ENCODE data around the gene TNFRSF14.

DNA sequence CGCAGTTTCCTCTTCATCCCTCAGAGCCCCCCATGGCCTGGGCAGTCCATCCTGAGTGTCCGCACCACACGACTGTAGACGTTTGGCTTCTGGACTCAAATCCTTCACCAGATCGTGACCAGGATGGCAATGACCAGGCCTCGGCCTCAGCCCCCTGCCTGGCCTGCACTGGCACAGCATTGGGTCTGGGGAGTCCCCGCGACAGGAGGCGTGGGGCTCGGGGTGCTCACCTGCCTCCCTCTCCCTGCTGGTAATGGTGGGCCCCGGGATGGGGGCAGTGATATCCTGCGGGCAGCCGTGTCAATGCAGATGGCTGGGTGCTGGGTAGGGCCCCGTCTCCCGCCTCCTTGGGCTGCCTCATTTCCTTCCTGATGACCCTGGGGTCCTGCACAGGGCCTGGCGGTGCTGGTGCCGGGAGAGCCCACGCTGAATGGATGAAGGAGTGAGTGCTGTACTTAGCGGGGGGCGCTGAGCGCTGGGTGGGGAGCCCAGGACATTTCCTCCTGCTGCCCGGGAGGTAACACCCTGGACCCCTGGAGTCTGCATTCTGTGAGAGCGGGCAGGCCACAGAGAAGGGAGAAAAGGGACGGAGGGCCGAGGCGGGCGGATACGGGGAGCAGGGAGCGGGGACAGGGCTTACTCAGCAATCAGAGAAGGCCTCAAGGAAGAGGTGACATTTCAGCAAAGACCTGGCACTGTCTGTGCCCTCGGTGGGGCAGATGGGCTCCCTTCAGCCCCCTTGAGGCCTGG is 2.1 kb upstream of the TNFRSF14 start:
- TF ChIP-seq CTCF (IDR thresholded peaks at IDR 0.05; ENCODE audit: low read depth, low read length, poor library complexity, severe bottlenecking), result no peak
- no peak for TF ChIP-seq EZH2phosphoT487 (IDR thresholded peaks at IDR 0.05; ENCODE audit: borderline replicate concordance, low read length)

Data from DOHH2 (cell line).